ENCODE measurements around the gene BACE2.

- no peak for TF ChIP-seq EZH2 (IDR thresholded peaks at IDR 0.05; ENCODE audit: borderline replicate concordance, low read depth, low read length, severe bottlenecking)
- no peak for TF ChIP-seq CTCF (IDR thresholded peaks at IDR 0.05; ENCODE audit: extremely low read depth in 1 of 2, insufficient read depth in 1 of 2, low read depth in 1 of 2, low read length in 2 of 2)
- no peak for TF ChIP-seq FOS (IDR thresholded peaks at IDR 0.05; ENCODE audit: borderline replicate concordance, insufficient read depth, low read length)
- TF ChIP-seq POLR2AphosphoS5 (IDR thresholded peaks at IDR 0.05; ENCODE audit: insufficient read depth, low read depth, low read length): no peak
- no peak for TF ChIP-seq GATA2 (IDR thresholded peaks at IDR 0.05; ENCODE audit: insufficient read depth, insufficient read length, low read depth, low read length)
- TF ChIP-seq MAX (IDR thresholded peaks at IDR 0.05; ENCODE audit: insufficient read depth, insufficient read length): no peak
Measured at GRCh38 chr21:41209016-41209619, 41.2 kb downstream of the BACE2 start.
